H1 (cell line): ENCODE data around the gene GRID2.

Source experiments
- POLR2A ChIP-seq, 2 experiments: IDR thresholded peaks; 1 replicate in 1 of 2; 2 replicates in 1 of 2; pipeline ENCODE4 v1.6.1; 2011; ENCODE audit warnings: low read depth in 2 of 2, low read length in 2 of 2, mild to moderate bottlenecking in 2 of 2; ENCODE audit errors: control extremely low read depth in 1 of 2
- RAD21 ChIP-seq, 2 experiments: IDR thresholded peaks in 1 of 2; conservative IDR thresholded peaks in 1 of 2; 2 replicates each; pipeline ENCODE4 v1.6.1; 2011; ENCODE audit warnings: low read depth in 2 of 2, low read length in 2 of 2, improper control_type of control experiment in 1 of 2, inconsistent platforms in 1 of 2, mild to moderate bottlenecking in 1 of 2, moderate library complexity in 1 of 2
- TF ChIP-seq, protein P1 (sequence below), 3 experiments: IDR thresholded peaks; 1 replicate in 2 of 3; 2 replicates in 1 of 3; pipeline versions ENCODE4 v1.5.1 to v1.6.1; 2011; ENCODE audit warnings: low read length in 3 of 3, mild to moderate bottlenecking in 3 of 3, inconsistent platforms in 2 of 3, low read depth in 1 of 3, moderate library complexity in 1 of 3; ENCODE audit not compliant: insufficient read depth in 1 of 3; ENCODE audit errors: control extremely low read depth in 1 of 3
- TF ChIP-seq, protein P2 (sequence below): IDR thresholded peaks from 2 replicates; pipeline ENCODE4 v1.6.1; 2012; ENCODE audit warnings: inconsistent platforms

DNA sequence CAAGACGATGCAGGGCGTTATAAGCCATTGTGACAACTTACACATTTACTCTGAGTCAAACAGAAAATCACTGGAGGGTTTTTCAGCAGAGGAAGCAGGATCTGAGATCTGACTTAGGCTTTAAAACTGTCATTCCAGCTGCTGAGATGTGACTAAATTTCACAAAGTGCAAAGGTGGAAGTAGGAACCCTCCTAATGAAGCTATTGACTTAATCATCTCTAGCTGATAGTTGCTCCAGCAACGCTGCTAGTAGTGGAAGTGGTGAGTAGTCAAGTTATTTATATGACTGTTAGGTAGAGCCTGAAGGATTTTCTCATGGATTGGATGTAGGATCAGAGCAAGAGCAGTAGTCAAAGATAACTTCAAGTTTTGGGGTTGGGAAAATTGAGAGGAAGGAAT is 218.6 kb downstream of the GRID2 start:
- TF ChIP-seq, protein P1, sequence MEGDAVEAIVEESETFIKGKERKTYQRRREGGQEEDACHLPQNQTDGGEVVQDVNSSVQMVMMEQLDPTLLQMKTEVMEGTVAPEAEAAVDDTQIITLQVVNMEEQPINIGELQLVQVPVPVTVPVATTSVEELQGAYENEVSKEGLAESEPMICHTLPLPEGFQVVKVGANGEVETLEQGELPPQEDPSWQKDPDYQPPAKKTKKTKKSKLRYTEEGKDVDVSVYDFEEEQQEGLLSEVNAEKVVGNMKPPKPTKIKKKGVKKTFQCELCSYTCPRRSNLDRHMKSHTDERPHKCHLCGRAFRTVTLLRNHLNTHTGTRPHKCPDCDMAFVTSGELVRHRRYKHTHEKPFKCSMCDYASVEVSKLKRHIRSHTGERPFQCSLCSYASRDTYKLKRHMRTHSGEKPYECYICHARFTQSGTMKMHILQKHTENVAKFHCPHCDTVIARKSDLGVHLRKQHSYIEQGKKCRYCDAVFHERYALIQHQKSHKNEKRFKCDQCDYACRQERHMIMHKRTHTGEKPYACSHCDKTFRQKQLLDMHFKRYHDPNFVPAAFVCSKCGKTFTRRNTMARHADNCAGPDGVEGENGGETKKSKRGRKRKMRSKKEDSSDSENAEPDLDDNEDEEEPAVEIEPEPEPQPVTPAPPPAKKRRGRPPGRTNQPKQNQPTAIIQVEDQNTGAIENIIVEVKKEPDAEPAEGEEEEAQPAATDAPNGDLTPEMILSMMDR (IDR thresholded peaks at IDR 0.05; ENCODE audit: control extremely low read depth in 1 of 3, insufficient read depth in 1 of 3, low read depth in 1 of 3, low read length in 3 of 3), result no peak
- TF ChIP-seq, protein P2, sequence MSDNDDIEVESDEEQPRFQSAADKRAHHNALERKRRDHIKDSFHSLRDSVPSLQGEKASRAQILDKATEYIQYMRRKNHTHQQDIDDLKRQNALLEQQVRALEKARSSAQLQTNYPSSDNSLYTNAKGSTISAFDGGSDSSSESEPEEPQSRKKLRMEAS, result no peak
- TF ChIP-seq POLR2A (IDR thresholded peaks at IDR 0.05; ENCODE audit: control extremely low read depth in 1 of 2, low read depth in 2 of 2, low read length in 2 of 2) (no peak; a peak in 1 of 3 replicates), RAD21 (IDR thresholded peaks at IDR 0.05 in 1 of 2, conservative IDR thresholded peaks at IDR 0.05 in 1 of 2; ENCODE audit: low read depth in 2 of 2, low read length in 2 of 2) (no peak)
